ENCODE data around the gene CLASP1.

DNA sequence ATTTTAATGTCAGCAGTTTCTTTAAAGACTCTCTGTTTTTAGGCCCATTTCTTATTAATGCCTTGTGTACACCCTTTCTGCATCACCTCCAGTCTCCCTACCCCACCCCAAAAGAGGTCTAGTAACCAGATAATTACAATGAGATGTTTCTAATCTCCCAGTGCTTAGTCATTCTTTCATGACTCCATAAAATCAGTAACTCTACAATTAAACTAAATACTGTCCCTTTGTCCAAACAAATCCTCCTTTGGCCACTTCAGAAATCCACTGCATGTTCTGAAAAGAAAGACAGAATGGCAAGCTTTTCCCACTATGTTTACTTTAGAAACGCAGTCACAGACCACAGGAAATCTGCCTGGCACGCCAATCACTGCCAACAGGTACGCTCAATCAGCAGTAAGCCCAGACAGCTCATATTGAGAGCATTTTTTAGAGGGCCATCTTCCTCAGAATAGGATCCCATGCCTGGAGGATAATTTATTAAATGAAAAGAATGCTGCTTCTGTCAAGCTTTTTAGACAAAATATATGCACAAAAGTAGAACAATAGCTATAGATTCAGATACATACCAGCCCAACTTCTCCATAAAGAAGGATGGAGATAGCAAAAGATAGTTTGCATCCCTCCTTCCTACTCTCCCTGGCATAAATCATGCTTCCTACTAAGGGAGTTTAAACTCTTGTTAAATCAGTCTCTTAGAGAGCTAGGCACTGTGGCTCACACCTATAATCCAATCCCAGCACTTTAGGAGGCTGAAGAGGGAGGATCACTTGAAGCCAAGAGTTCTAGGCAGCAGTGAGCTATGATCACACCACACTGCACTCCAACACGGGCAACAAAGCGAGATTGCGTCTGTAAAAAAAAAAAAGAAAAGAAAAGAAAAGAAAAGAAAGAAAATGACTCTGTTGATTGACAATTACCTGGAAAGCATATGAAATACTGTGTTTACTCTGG lies 14.6 kb downstream of the CLASP1 start:
- TF ChIP-seq, protein P1, sequence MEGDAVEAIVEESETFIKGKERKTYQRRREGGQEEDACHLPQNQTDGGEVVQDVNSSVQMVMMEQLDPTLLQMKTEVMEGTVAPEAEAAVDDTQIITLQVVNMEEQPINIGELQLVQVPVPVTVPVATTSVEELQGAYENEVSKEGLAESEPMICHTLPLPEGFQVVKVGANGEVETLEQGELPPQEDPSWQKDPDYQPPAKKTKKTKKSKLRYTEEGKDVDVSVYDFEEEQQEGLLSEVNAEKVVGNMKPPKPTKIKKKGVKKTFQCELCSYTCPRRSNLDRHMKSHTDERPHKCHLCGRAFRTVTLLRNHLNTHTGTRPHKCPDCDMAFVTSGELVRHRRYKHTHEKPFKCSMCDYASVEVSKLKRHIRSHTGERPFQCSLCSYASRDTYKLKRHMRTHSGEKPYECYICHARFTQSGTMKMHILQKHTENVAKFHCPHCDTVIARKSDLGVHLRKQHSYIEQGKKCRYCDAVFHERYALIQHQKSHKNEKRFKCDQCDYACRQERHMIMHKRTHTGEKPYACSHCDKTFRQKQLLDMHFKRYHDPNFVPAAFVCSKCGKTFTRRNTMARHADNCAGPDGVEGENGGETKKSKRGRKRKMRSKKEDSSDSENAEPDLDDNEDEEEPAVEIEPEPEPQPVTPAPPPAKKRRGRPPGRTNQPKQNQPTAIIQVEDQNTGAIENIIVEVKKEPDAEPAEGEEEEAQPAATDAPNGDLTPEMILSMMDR (IDR thresholded peaks at IDR 0.05): no peak
- no peak for TF ChIP-seq POLR2A (IDR thresholded peaks at IDR 0.05)
